Adrenal gland (tissue), 12 donors: Measurements from ENCODE around the gene SHE. TPM values are rescaled to one million over a fixed set of nuclear protein-coding genes. Genes with fewer than 3 reads are reported as not detected.
A peak's percentile ranks its signal among the peaks of the same experiment; 100 is the strongest.

ENCODE experiments used
- DNase-seq, 7 donors: peaks; one replicate each; pipeline ENCODE4 v3.0.0-alpha.2; 2019 to 2020
- H3K27ac ChIP-seq, 5 donors: fragments of 200-600 bp; sonication (generic) in 4 of 5; 1 replicate in 3 of 5; 2 replicates in 2 of 5; pipeline versions ENCODE4 v1.5.1 to v1.8.0; 2016 to 2020; ENCODE audit warnings: mild to moderate bottlenecking in 1 of 5
- H3K27me3 ChIP-seq: fragments of 200-600 bp; 2 replicates; pipeline ENCODE4 v1.8.0; 2021
- H3K36me3 ChIP-seq, 2 donors: fragments of 200-600 bp; replicated peaks in 1 of 2; 1 replicate in 1 of 2; 2 replicates in 1 of 2; pipeline versions ENCODE4 v1.5.1 to v1.8.0; 2018 to 2022
- H3K4me1 ChIP-seq, 2 donors: fragments of 200-600 bp; replicated peaks in 1 of 2; 1 replicate in 1 of 2; 2 replicates in 1 of 2; pipeline versions ENCODE4 v1.5.1 to v1.8.0; 2018 to 2021
- H3K4me3 ChIP-seq, 4 donors: fragments of 200-600 bp; sonication (generic) in 3 of 4; one replicate each; pipeline ENCODE4 v1.5.1; 2016 to 2018
- H3K9me3 ChIP-seq, 3 donors: fragments of 200-600 bp; sonication (generic) in 1 of 3; replicated peaks in 1 of 3; 1 replicate in 2 of 3; 2 replicates in 1 of 3; pipeline versions ENCODE4 v1.5.1 to v1.8.0; 2016 to 2021
- POLR2A ChIP-seq, 2 donors: fragments of 450-650 bp; IDR thresholded peaks; one replicate each; pipeline ENCODE4 v1.6.1; 2017; ENCODE audit warnings: antibody characterized with exemption in 2 of 2, mild to moderate bottlenecking in 2 of 2, moderate library complexity in 1 of 2
- WGBS, 4 donors: extraction: QIAGEN DNeasy Blood & Tissue Kit in 2 of 4; methylation state at CpG; one replicate each; pipeline versions ENCODE4 v1.1.5 to v1.1.7; 2013 to 2017; 5-methylcytosine and 5-hydroxymethylcytosine counted together
- intact Hi-C, 2 donors: fragments of 100-400 bp; cut with DNase I; formaldehyde crosslinking; loops; one replicate each; pipeline versions ENCODE4 v1.14.1 to v1.15.0; 2022 to 2023
- polyA plus RNA-seq, 3 donors: library from polyadenylated mRNA; stranded (reverse); fragments of 200-250 nt in 2 of 3; fragments of 350-450 nt in 1 of 3; fragmentation: Illumina TruSeq in 1 of 3; extraction: RNeasy Lipid Tissue Mini Kit (QIAGEN cat#74804) in 1 of 3; gene quantifications; one replicate each; pipeline ENCODE4 v1.2.3, GENCODE V29; 2013 to 2014
- total RNA-seq, 9 donors: library from RNA; depleted of rRNA in 4 of 9; stranded (reverse); fragments of >200 nt in 4 of 9; fragments of 120-200 nt in 1 of 9; fragmentation: NEBNext Ultra II Directional in 1 of 9; extraction: Animal tissue kit (Norgen Biotek cat#: 25700) in 1 of 9; gene quantifications; one replicate each; pipeline versions ENCODE4 v1.1.0 to v1.2.4, GENCODE V29; 2013 to 2023
- TF ChIP-seq, protein P1 (sequence below), 6 experiments: fragments of 450-650 bp in 4 of 6; fragments of 200-600 bp in 2 of 6; sonication (generic) in 1 of 6; IDR thresholded peaks; 1 replicate in 5 of 6; 2 replicates in 1 of 6; pipeline versions ENCODE4 v1.5.1 to v1.8.0; 2016 to 2021; ENCODE audit warnings: antibody characterized with exemption in 6 of 6, mild to moderate bottlenecking in 2 of 6, moderate library complexity in 1 of 6
- donor health status: healthy with polysubstance abuse.
- donor health status: Bipolar disorder and iron deficiency.
- donor health status: DM: yes; HTN: yes; CAD: no.
- donor health status: DM: no; HTN: no; CAD: no.
- donor health status: DM: no; HTN: no; CAD: no.
- donor health status: DM: yes; HTN: yes; CAD: no.

The SHE gene
- total and polyA plus RNA-seq, 12 donors, result 6.4 to 30.7 (median 17.1) TPM

DNA sequence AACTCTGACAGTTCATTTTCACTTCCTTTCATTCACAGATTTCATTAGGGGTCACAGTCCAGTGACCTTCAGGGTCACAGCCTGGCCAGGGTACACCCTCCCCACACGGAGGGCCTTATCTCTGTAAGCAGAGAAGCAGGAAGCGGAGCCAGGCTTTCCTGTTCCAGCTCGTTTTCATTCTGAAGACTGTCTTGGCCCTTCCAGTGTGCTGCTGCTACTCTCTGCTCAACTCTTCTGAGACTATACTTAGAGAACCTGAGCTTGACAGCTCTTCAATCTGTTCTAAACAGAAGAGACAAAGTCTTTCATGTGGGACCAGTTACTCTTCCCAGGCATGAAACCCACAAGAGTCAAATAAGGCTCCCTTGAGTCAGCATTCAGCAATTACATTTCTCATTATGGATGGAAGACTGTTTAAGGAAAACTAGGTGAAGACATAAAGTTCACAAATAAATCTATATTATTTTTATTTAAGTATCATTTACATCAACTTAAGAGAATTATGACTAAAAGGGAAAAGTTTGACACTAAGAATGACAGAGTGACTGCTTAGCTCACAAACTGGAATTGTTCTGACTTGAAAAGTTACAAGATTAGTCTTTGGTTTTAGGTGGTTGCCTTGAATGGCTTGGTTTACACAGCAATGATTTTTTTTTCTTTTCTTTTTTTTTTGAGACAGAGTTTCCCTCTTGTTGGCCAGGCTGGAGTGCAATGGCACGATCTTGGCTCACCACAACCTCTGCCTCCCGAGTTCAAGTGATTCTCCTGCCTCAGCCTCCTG is 5.0 kb downstream of the SHE start:
- DNase-seq, result peak; percentile 43 to 83 (median 66)
- Histone ChIP-seq H3K36me3 (no peaks in the 10 kb centered on the region), H3K27me3 (no peaks in the 10 kb centered on the region), H3K4me1 (peaks cover 19 to 56% of the 10 kb centered on the region in 2 donors), H3K4me3 (no peak overlapping the region), H3K27ac (peak overlapping the region in 4 of 5 donors; percentile 55 to 61 (median 60)), H3K9me3 (no peaks in the 10 kb centered on the region)
- intact Hi-C loops, result no loop called here
- TF ChIP-seq, protein P1, sequence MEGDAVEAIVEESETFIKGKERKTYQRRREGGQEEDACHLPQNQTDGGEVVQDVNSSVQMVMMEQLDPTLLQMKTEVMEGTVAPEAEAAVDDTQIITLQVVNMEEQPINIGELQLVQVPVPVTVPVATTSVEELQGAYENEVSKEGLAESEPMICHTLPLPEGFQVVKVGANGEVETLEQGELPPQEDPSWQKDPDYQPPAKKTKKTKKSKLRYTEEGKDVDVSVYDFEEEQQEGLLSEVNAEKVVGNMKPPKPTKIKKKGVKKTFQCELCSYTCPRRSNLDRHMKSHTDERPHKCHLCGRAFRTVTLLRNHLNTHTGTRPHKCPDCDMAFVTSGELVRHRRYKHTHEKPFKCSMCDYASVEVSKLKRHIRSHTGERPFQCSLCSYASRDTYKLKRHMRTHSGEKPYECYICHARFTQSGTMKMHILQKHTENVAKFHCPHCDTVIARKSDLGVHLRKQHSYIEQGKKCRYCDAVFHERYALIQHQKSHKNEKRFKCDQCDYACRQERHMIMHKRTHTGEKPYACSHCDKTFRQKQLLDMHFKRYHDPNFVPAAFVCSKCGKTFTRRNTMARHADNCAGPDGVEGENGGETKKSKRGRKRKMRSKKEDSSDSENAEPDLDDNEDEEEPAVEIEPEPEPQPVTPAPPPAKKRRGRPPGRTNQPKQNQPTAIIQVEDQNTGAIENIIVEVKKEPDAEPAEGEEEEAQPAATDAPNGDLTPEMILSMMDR (IDR thresholded peaks at IDR 0.05), result no peak
- no peak for TF ChIP-seq POLR2A (IDR thresholded peaks at IDR 0.05)
- 21 to 38% (median 34%) methylated on average over 5 of the region's 5 CpGs for WGBS, 4 donors

- Histone ChIP-seq H3K9me3 (no peaks in the 10 kb centered on the region), H3K4me3 (no peak overlapping the region), H3K4me1 (peaks cover 15 to 52% of the 10 kb centered on the region in 2 donors), H3K27ac (peak overlapping the region in 3 of 5 donors; percentile 37 to 61 (median 59)), H3K27me3 (no peaks in the 10 kb centered on the region), H3K36me3 (no peaks in the 10 kb centered on the region)
- intact Hi-C loops, result no loop called here
- DNase-seq, result no peak
- TF ChIP-seq, protein P1 (IDR thresholded peaks at IDR 0.05), result no peak
- TF ChIP-seq POLR2A (IDR thresholded peaks at IDR 0.05), result no peak
- 65 to 73% (median 70%) methylated on average over 5 of the region's 5 CpGs for WGBS, 4 donors
These were observed 5.8 kb downstream of the SHE start for GRCh38 chr1:154496383-154496782.

GRCh38 chr1:154495496-154496273 is 6.5 kb downstream of the SHE start:
- intact Hi-C loops, result no loop called here
- WGBS, 4 donors, result 73 to 77% (median 76%) methylated on average over 8 of the region's 8 CpGs
- no peaks in the 10 kb centered on the region for H3K36me3 ChIP-seq
- H3K9me3 ChIP-seq, result no peaks in the 10 kb centered on the region
- peak overlapping the region in 1 of 5 donors; percentile 0 for H3K27ac ChIP-seq
- no peak for DNase-seq
- peaks cover 13 to 52% of the 10 kb centered on the region in 2 donors for H3K4me1 ChIP-seq
- no peak overlapping the region for H3K4me3 ChIP-seq
- TF ChIP-seq POLR2A (IDR thresholded peaks at IDR 0.05), result no peak
- no peaks in the 10 kb centered on the region for H3K27me3 ChIP-seq

DNA sequence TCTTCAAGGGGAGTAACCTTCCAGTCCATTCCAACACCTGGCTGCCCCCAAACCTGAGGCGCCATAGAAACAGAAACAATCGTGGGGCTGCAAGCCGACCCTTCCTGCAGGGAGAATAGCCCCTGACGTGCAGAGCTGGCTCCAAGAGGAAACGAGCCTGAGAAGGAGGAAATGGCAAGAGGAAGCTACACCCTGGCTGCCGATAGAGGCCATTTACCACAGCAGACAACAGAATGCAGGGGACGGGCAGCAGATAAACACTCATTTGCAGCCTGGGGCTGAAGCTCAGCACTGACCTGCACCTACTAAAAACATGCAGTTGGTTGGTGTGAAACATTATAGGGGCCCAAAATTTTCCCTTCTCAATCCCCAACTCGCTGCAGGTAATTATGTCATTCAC is 8.9 kb downstream of the SHE start:
- Histone ChIP-seq H3K27ac (peak overlapping the region in 2 of 5 donors; percentile 13 to 44), H3K4me1 (peaks cover 13 to 37% of the 10 kb centered on the region in 2 donors), H3K9me3 (no peaks in the 10 kb centered on the region), H3K27me3 (no peaks in the 10 kb centered on the region), H3K4me3 (no peak overlapping the region), H3K36me3 (peaks cover 0 to 7% of the 10 kb centered on the region in 2 donors)
- intact Hi-C loops, result loop anchor here in 1 of 2 donors (5.0 kb wide), 1 partner anchor 64 kb away; the partner anchor contains the start of gene UBE2Q1
- peak in 6 of 7 donors; percentile 29 to 68 (median 42) for DNase-seq
- no peak for TF ChIP-seq POLR2A (IDR thresholded peaks at IDR 0.05)
- TF ChIP-seq, protein P1 (IDR thresholded peaks at IDR 0.05), result peak in 1 of 6 experiments; percentile 18
- WGBS, 4 donors, result 52 to 60% (median 57%) methylated on average over 7 to 8 of the region's 8 CpGs
